ENCODE results near the gene ERLIN1. TPM values are rescaled to one million over a fixed set of nuclear protein-coding genes. Genes with fewer than 3 reads are reported as not detected.
"Not testable (repeated sequence)": the region's sequence is repeated elsewhere in the genome, so short reads cannot be mapped to it uniquely, and the experiment has no call there.

ERLIN1 gene
- total RNA-seq, 1 donor from 2014 or later: 29.5 TPM

- no peak for ATAC-seq
Measured at GRCh38 chr10:100132427-100132826, 53.4 kb downstream of the ERLIN1 start.

GRCh38 chr10:100131571-100131970 lies 54.3 kb downstream of the ERLIN1 start:
- no peak for ATAC-seq

DNA sequence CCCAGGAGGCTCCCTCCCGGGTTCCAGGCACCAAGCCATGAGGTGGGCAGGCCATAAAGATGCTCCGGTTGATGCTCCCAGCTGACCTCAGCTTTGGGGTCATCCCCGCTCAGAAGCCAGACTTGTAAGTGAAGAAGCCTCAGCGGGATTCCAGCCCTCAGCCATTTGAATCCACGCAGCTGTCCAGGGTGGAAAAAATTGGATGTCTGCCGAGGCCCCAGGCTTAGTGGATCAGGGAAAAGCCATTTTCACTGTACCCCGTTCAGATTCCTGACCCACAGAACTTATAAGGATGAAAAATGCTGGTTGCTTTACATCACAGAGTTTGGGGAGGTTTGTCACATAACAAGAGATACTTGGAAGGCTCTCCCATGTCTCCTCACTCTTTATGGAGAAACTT lies 55.0 kb downstream of the ERLIN1 start:
- ATAC-seq: no peak

DNA sequence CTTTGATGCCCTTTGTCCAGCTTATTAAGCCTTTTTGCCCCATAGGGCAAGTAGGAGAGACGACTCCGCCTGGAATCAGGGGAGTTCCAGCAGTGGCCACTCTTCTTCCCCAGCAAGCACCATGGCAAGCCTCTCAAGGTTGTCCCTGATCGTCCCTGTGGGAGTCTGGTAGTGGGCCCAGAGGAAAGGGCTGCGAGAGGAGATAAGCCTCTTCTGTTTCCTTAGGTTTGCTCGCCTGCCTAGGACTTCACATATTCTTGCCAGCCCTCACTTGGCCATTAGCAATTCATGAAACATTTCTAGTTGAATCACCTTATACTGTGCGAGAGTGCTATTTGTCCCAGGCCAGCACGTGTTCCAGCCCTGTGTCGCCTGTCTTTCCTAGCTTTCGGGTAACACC lies 56.4 kb downstream of the ERLIN1 start:
- ATAC-seq: peak; percentile 35

- ATAC-seq: no peak
Measured at GRCh38 chr10:100128951-100129350, 56.9 kb downstream of the ERLIN1 start.

GRCh38 chr10:100125335-100125734 lies 60.5 kb downstream of the ERLIN1 start:
- not testable (repeated sequence) for ATAC-seq

GRCh38 chr10:100124097-100124496 lies 61.7 kb downstream of the ERLIN1 start:
- ATAC-seq: no peak

GRCh38 chr10:100122780-100123179 lies 63.0 kb downstream of the ERLIN1 start:
- no peak for ATAC-seq

DNA sequence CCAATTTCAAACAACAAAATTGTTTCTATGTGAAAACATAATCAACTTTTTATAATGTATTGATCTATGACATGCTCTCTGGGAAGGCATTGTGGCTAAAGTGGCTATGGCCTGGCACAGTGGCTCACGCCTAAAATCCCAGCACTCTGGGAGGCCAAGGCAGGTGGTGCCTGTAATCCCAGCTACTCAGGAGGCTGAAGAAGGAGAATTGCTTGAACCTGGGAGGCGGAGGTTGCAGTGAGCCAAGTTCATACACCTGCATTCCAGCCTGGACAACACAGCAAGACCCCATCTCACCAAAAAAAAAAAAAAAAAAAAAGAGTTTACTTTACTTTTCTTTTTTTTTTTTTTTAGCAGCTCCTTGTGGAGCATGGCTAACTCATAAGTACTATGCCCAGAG lies 65.3 kb downstream of the ERLIN1 start:
- no peak for ATAC-seq

GRCh38 chr10:100119726-100120125 lies 66.1 kb downstream of the ERLIN1 start:
- no peak for ATAC-seq

DNA sequence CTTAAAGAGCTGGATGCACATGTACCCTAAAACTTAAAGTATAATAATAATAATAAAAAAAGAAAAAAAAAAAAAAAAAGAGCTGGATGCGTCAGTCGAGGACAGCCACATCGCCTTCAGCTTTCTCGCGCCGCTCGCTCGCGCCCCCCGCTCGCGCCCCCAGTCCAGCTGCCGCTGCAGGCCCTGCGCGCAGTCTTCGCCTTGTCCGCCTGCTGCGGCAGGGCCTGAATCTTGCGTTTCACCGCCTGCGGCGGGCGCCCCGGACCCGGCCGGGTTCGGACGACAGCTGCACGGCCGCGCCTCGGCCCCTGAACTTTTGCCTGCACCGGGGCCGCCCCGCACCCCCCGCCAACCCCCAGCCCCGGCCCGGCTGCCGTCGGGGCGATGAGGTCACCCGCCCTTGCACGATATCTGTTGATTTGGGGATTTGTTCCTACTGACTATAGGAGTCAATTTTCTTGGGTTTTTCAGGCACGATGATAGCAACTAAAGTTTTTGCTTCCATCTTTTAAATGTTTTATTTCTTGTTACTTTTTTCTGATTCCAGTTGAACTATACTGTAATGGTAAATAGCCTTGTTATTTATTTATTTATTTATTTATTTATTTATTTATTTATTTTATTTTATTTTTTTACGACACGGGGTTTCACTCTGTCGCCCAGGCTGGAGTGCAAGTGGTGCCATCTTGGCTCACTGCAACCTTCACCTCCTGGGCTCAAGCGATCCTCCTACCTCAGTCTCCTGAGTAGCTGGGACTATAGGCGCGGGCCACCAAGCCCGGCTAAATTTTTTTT lies 70.7 kb downstream of the ERLIN1 start:
- ATAC-seq: no peak

DNA sequence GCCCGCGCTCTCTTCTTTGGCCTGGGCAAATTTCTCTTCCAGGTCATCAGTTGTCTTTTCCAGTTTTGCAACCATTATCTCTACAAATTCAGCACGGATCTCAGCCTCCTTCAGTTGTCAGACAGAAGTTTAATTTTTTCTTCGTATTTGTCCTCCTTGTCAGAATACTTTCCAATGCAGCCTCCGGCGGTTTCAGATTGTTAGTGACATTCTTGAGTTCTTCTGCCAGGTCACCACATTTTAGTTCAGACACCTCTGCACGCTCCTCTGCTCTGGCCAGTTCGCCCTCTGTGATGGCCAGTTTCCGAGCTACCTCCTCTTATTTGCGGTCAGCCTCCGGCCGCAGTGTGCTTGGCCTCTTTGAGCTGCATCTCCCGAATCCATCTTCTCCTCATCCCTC lies 71.4 kb downstream of the ERLIN1 start:
- no peak for ATAC-seq

- no peak for ATAC-seq
Measured at GRCh38 chr10:100109670-100110069, 76.2 kb downstream of the ERLIN1 start.

- ATAC-seq: no peak
Measured at GRCh38 chr10:100106865-100107264, 79.0 kb downstream of the ERLIN1 start.

DNA sequence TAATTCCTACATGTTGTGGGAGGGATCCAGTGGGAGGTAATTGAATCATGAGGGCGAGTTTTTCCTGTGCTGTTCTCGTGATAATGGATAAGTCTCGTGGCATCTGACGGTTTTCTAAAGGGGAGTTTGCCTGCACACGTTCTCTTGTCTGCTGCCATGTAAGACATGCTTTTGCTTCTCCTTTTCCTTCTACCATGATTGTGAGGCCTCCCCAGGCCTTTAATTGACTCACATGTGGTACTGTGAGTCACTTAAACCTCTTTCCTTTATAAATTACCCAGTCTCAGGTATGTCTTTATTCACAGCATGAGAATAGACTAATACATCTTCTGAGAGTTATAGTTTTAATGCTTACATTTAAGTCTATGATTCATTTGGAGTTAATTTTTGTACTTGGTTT lies 81.5 kb downstream of the ERLIN1 start:
- ATAC-seq: peak; percentile 48

GRCh38 chr10:100103581-100103980 lies 82.2 kb downstream of the ERLIN1 start:
- no peak for ATAC-seq

DNA sequence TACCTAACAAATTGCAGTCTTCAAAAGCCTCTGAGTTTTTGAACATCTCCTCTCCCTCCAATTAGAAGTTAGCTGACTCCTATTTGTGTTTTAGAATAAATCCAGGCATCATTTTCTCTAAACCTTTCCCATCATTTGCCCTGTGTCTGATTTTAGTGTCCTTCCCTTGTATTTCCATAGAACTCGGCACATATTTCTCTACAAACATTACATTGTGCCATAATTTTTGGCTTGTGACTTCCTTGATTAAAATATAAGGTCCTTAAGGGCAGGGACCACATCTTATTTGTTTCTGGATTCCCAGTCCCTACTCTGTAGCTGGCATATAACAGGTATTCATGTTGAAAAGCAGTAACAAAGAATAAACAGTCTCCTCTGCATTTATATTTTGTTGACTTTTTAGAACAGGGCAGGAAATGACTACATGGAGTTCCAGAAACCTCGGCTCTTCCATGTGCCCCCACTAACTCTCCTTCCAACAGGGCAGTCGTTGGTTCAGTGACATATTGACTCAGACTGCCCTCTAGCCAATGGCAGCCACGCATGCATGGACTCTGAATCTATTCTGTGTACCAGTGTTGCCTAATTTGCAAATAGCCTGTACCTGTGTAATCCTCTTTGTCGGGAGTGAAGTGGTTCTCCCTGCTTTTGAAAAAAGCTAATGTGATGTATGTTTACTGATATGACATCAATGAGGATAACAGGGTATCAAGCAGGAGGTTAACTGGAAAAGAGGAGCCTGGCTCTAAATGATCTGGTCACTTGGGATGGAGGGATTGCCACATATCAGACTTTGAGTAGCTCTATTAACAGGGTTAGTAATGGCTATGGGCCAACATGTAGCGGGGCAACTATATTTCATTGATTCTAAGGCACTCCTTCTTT lies 84.4 kb downstream of the ERLIN1 start:
- ATAC-seq: no peak

DNA sequence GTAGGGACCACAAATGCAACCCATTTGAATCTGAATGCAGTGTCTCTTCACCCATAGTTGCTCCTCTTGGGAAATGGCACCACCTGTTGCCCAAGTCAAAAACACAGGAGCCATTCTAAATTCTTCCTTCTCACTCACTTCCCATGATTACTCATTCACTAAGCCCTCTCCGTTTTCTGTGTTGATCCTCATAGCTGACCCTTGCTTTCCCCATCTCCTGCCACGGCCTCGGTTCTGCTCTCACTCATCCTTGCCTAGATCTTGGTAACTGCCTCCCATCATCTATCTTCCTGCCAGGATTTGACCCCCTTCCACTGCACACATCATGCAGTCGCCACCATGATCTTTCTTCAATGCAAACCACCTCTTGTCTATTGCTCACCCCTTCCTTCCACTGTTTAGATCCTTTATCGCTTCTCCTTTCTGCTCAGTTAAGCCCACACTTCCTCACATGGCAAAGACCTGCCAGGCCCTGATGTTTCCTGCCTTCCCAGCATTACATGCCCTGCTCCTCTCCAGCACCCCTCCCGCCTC lies 85.1 kb downstream of the ERLIN1 start:
- ATAC-seq: no peak

Other genes with a start within 250 kb of the ERLIN1 start
- gene DNMBP, start 176.1 kb downstream of the ERLIN1 start, total RNA-seq: 12.4 TPM
- not detected for gene CPN1, start 104.2 kb downstream of the ERLIN1 start, total RNA-seq
- gene CHUK, start 43.6 kb upstream of the ERLIN1 start, total RNA-seq: 9.7 TPM
- 16.5 TPM for gene CWF19L1, start 81.6 kb upstream of the ERLIN1 start, total RNA-seq
- 57.9 TPM for gene BLOC1S2, start 100.7 kb upstream of the ERLIN1 start, total RNA-seq
- not detected for gene PKD2L1, start 144.2 kb upstream of the ERLIN1 start, total RNA-seq
- gene SCD, start 161.2 kb upstream of the ERLIN1 start, total RNA-seq: 297 TPM